Motor neuron (in vitro differentiated cells): Measurements from ENCODE around the gene PSTPIP1. TPM values are rescaled to one million over a fixed set of nuclear protein-coding genes. Genes with fewer than 3 reads are reported as not detected.

ENCODE experiments used
- ATAC-seq, 8 experiments: fragments of 200-7000 bp; cut with Tn5 transposase; replicated peaks in 6 of 8; 2 replicates each; pipeline ENCODE4 v1.8.0; 2021; ENCODE audit warnings: mild to moderate bottlenecking in 8 of 8, moderate library complexity in 8 of 8
- H3K27ac ChIP-seq, 2 donors: fragments of 250-450 bp; sonication (Bioruptor Pico); 2 replicates each; pipeline ENCODE4 v1.9.0; 2021; ENCODE audit warnings: antibody characterized with exemption in 2 of 2, mild to moderate bottlenecking in 2 of 2, moderate library complexity in 1 of 2
- H3K4me1 ChIP-seq, 2 donors: fragments of 250-450 bp; sonication (Bioruptor Pico); replicated peaks in 1 of 2; 2 replicates each; pipeline ENCODE4 v1.6.1; 2021; ENCODE audit warnings: antibody characterized with exemption in 2 of 2, mild to moderate bottlenecking in 2 of 2, moderate library complexity in 1 of 2
- H3K4me3 ChIP-seq, 5 donors: fragments of 250-450 bp; sonication (Bioruptor Pico); 2 replicates each; pipeline ENCODE4 v1.9.0; 2021; ENCODE audit warnings: antibody characterized with exemption in 5 of 5, mild to moderate bottlenecking in 5 of 5, moderate library complexity in 4 of 5
- WGBS, 10 experiments: fragments of 450-650 bp; shearing (Covaris generic); methylation state at CpG; one replicate each; pipeline ENCODE4 v1.0.0; 2022; 5-methylcytosine and 5-hydroxymethylcytosine counted together
- in situ Hi-C, 9 experiments: fragments of 400-800 bp; cut with MboI; loops; one replicate each; pipeline ENCODE4 v1.15.0; 2021; ENCODE audit warnings: low sequenced_read_pairs in 9 of 9, low pct_unique_long_range_greater_than_20kb in 2 of 9; ENCODE audit not compliant: unreplicated experiment in 9 of 9
- total RNA-seq, 8 experiments: library from RNA; unstranded; fragments of 300-600 nt; gene quantifications; 2 replicates each; pipeline versions ENCODE4 v1.2.3 to v1.2.4, GENCODE V29; 2022

PSTPIP1 gene
- total RNA-seq, 8 experiments from 2014 or later: 0.14 to 5.0 (median 1.4) TPM; not detected in 1

- WGBS, 10 experiments: 43 to 94% (median 78%) methylated on average over 1 of the region's 1 CpG; no CpG with 5 or more reads in 1 of the 10 experiments
- peak in 3 of 8 experiments; percentile 60 to 91 (median 81) for ATAC-seq
- Histone ChIP-seq H3K4me3 (no peak overlapping the region), H3K4me1 (no peaks in the 10 kb centered on the region), H3K27ac (no peak overlapping the region)
- in situ Hi-C loops: no loop called here
Measured at GRCh38 chr15:76968306-76968705, 26.6 kb upstream of the PSTPIP1 start.

- in situ Hi-C loops: no loop called here
- peak in 2 of 8 experiments; percentile 50 to 74 for ATAC-seq
- Histone ChIP-seq H3K27ac (no peak overlapping the region), H3K4me3 (no peak overlapping the region), H3K4me1 (no peaks in the 10 kb centered on the region)
- 8 to 79% (median 60%) methylated on average over 2 to 16 of the region's 21 CpGs; no CpG with 5 or more reads in 1 of the 10 experiments for WGBS, 10 experiments
Measured at GRCh38 chr15:76972389-76973361, 22.3 kb upstream of the PSTPIP1 start.

GRCh38 chr15:76973362-76973743, 21.6 kb upstream of the PSTPIP1 start:
- ATAC-seq: peak in 4 of 8 experiments; percentile 45 to 72 (median 53)
- H3K4me3 ChIP-seq: no peak overlapping the region
- WGBS, 10 experiments: 0 to 40% (median 13%) methylated on average over 1 to 2 of the region's 4 CpGs; no CpG with 5 or more reads in 4 of the 10 experiments
- H3K27ac ChIP-seq: no peak overlapping the region
- in situ Hi-C loops: no loop called here
- no peaks in the 10 kb centered on the region for H3K4me1 ChIP-seq

GRCh38 chr15:76973906-76974305, 21.0 kb upstream of the PSTPIP1 start:
- no peaks in the 10 kb centered on the region for H3K4me1 ChIP-seq
- no peak overlapping the region for H3K4me3 ChIP-seq
- no peak overlapping the region for H3K27ac ChIP-seq
- WGBS, 10 experiments: 63 to 100% (median 97%) methylated on average over 1 to 2 of the region's 2 CpGs; no CpG with 5 or more reads in 6 of the 10 experiments
- no peak for ATAC-seq
- in situ Hi-C loops: no loop called here

GRCh38 chr15:76974456-76975036, 20.4 kb upstream of the PSTPIP1 start:
- Histone ChIP-seq H3K4me1 (no peaks in the 10 kb centered on the region), H3K27ac (no peak overlapping the region), H3K4me3 (no peak overlapping the region)
- peak in 1 of 8 experiments; percentile 59 for ATAC-seq
- 25 to 100% (median 57%) methylated on average over 1 to 3 of the region's 4 CpGs; no CpG with 5 or more reads in 4 of the 10 experiments for WGBS, 10 experiments
- in situ Hi-C loops: no loop called here

GRCh38 chr15:76976141-76976540, 18.8 kb upstream of the PSTPIP1 start:
- Histone ChIP-seq H3K4me3 (no peak overlapping the region), H3K4me1 (no peaks in the 10 kb centered on the region), H3K27ac (no peak overlapping the region)
- WGBS, 10 experiments: 100% methylated on average over 1 of the region's 1 CpG; no CpG with 5 or more reads in 8 of the 10 experiments
- in situ Hi-C loops: no loop called here
- ATAC-seq: peak in 1 of 8 experiments; percentile 70

GRCh38 chr15:76976572-76977270, 18.2 kb upstream of the PSTPIP1 start:
- WGBS, 10 experiments: 50 to 100% (median 83%) methylated on average over 1 to 5 of the region's 5 CpGs; no CpG with 5 or more reads in 2 of the 10 experiments
- in situ Hi-C loops: no loop called here
- Histone ChIP-seq H3K27ac (no peak overlapping the region), H3K4me1 (no peaks in the 10 kb centered on the region), H3K4me3 (no peak overlapping the region)
- ATAC-seq: no peak

GRCh38 chr15:76978522-76979330, 16.2 kb upstream of the PSTPIP1 start:
- Histone ChIP-seq H3K4me1 (no peaks in the 10 kb centered on the region), H3K27ac (no peak overlapping the region), H3K4me3 (no peak overlapping the region)
- in situ Hi-C loops: no loop called here
- no peak for ATAC-seq
- WGBS, 10 experiments: 33 to 88% (median 73%) methylated on average over 2 to 8 of the region's 18 CpGs; no CpG with 5 or more reads in 1 of the 10 experiments

- in situ Hi-C loops: no loop called here
- ATAC-seq: no peak
- H3K27ac ChIP-seq: no peak overlapping the region
- 68 to 100% (median 90%) methylated on average over 1 to 6 of the region's 23 CpGs; no CpG with 5 or more reads in 3 of the 10 experiments for WGBS, 10 experiments
- H3K4me1 ChIP-seq: no peaks in the 10 kb centered on the region
- no peak overlapping the region for H3K4me3 ChIP-seq
Measured at GRCh38 chr15:76979331-76979925, 15.5 kb upstream of the PSTPIP1 start.

GRCh38 chr15:76979996-76980520, 14.9 kb upstream of the PSTPIP1 start:
- in situ Hi-C loops: no loop called here
- no peaks in the 10 kb centered on the region for H3K4me1 ChIP-seq
- no peak overlapping the region for H3K27ac ChIP-seq
- WGBS, 10 experiments: 20 to 90% (median 63%) methylated on average over 1 to 7 of the region's 7 CpGs; no CpG with 5 or more reads in 2 of the 10 experiments
- no peak for ATAC-seq
- H3K4me3 ChIP-seq: no peak overlapping the region

GRCh38 chr15:76982356-76982755, 12.6 kb upstream of the PSTPIP1 start:
- in situ Hi-C loops: no loop called here
- H3K4me1 ChIP-seq: no peaks in the 10 kb centered on the region
- no peak overlapping the region for H3K4me3 ChIP-seq
- no peak overlapping the region for H3K27ac ChIP-seq
- no peak for ATAC-seq
- 20 to 84% (median 68%) methylated on average over 1 to 9 of the region's 9 CpGs; no CpG with 5 or more reads in 3 of the 10 experiments for WGBS, 10 experiments

- 25 to 100% (median 88%) methylated on average over 1 to 5 of the region's 6 CpGs; no CpG with 5 or more reads in 2 of the 10 experiments for WGBS, 10 experiments
- in situ Hi-C loops: no loop called here
- Histone ChIP-seq H3K4me1 (no peaks in the 10 kb centered on the region), H3K27ac (no peak overlapping the region), H3K4me3 (no peak overlapping the region)
- no peak for ATAC-seq
Measured at GRCh38 chr15:76982756-76983155, 12.2 kb upstream of the PSTPIP1 start.
